HepG2 (cell line): ENCODE data around the gene NT5C. TPM values are rescaled to one million over a fixed set of nuclear protein-coding genes. Genes with fewer than 3 reads are reported as not detected.

Experiments
- CC2D1A ChIP-seq: sonication (generic); formaldehyde crosslinking; IDR thresholded peaks from 2 replicates; pipeline ENCODE4 v1.8.1; 2023; ENCODE audit warnings: mild to moderate bottlenecking, missing genetic modification reagents
- KIAA2018 ChIP-seq: sonication (generic); formaldehyde crosslinking; IDR thresholded peaks from 2 replicates; pipeline ENCODE4 v1.5.0; 2020; ENCODE audit warnings: mild to moderate bottlenecking, missing genetic modification reagents, borderline replicate concordance
- POLR2A ChIP-seq, 2 experiments: IDR thresholded peaks; 2 replicates each; pipeline ENCODE4 v1.6.1; 2011; ENCODE audit warnings: low read depth in 2 of 2, low read length in 2 of 2, mild to moderate bottlenecking in 1 of 2, moderate library complexity in 1 of 2; ENCODE audit not compliant: insufficient read depth in 1 of 2
- POLR2AphosphoS5 ChIP-seq: IDR thresholded peaks from 2 replicates; pipeline ENCODE4 v1.6.1; 2012; ENCODE audit warnings: low read depth, low read length
- RBM39 ChIP-seq: fragments of 200-400 bp; formaldehyde crosslinking; IDR thresholded peaks from one replicate; pipeline ENCODE4 v1.6.1; 2018; ENCODE audit warnings: antibody characterized with exemption, mild to moderate bottlenecking, low read depth, low read length; ENCODE audit not compliant: poor library complexity, severe bottlenecking
- SRY ChIP-seq: sonication (generic); formaldehyde crosslinking; IDR thresholded peaks from 2 replicates; pipeline ENCODE4 v1.8.0; 2022; ENCODE audit warnings: mild to moderate bottlenecking, missing genetic modification reagents
- ZNF205 ChIP-seq: IDR thresholded peaks from 2 replicates; pipeline ENCODE4 v1.6.1; 2018; ENCODE audit warnings: missing biosample characterization, missing genetic modification reagents
- ZNF776 ChIP-seq: sonication (generic); formaldehyde crosslinking; IDR thresholded peaks from 2 replicates; pipeline ENCODE4 v1.4.0; 2020; ENCODE audit warnings: mild to moderate bottlenecking, missing genetic modification reagents
- ZSCAN25 ChIP-seq: sonication (generic); formaldehyde crosslinking; IDR thresholded peaks from 2 replicates; pipeline ENCODE4 v1.8.0; 2022; ENCODE audit warnings: mild to moderate bottlenecking, missing genetic modification reagents
- polyA plus RNA-seq, 8 experiments: library from polyadenylated mRNA; depleted of rRNA in 3 of 8; stranded (reverse) in 7 of 8; unstranded in 1 of 8; fragments of >200 nt; fragmentation: Illumina TruSeq in 4 of 8; extraction: Trizol in 4 of 8; gene quantifications; 2 replicates each; pipeline versions ENCODE4 v1.2.1 to v1.2.3, GENCODE V29; 2011 to 2016; ENCODE audit warnings: low read depth in 4 of 8, missing spikeins in 1 of 8, mixed read lengths in 1 of 8; ENCODE audit not compliant: insufficient read depth in 1 of 8
- total RNA-seq, 5 experiments: library from RNA; depleted of rRNA; stranded (reverse); fragments of >200 nt; fragmentation: Illumina TruSeq; extraction: Trizol; gene quantifications; 2 replicates each; pipeline ENCODE4 v1.2.3, GENCODE V29; 2016; ENCODE audit warnings: low read depth in 1 of 5
- TF ChIP-seq, protein P1 (sequence below): sonication (generic); formaldehyde crosslinking; IDR thresholded peaks from 2 replicates; pipeline ENCODE4 v1.9.0; 2022; ENCODE audit warnings: missing genetic modification reagents, mild to moderate bottlenecking, borderline replicate concordance
- TF ChIP-seq, protein P2 (sequence below): sonication (generic); formaldehyde crosslinking; IDR thresholded peaks from 2 replicates; pipeline ENCODE4 v1.5.0; 2020; ENCODE audit warnings: missing genetic modification reagents
- TF ChIP-seq, protein P3 (sequence below): sonication (generic); formaldehyde crosslinking; IDR thresholded peaks from 2 replicates; pipeline ENCODE4 v1.4.0; 2020; ENCODE audit warnings: mild to moderate bottlenecking, missing genetic modification reagents
- TF ChIP-seq, protein P4 (sequence below): sonication (generic); formaldehyde crosslinking; IDR thresholded peaks from 2 replicates; pipeline ENCODE4 v1.4.0; 2020; ENCODE audit warnings: missing genetic modification reagents

The NT5C gene
- total and polyA plus RNA-seq, 2 of the 13 experiments (the other 11 are each of a cell fraction or from before 2014, with no cell fraction given), result 42.8 to 48.6 TPM

- no peak for TF ChIP-seq CC2D1A (CRISPR knock-in tag)
- TF ChIP-seq, protein P1, sequence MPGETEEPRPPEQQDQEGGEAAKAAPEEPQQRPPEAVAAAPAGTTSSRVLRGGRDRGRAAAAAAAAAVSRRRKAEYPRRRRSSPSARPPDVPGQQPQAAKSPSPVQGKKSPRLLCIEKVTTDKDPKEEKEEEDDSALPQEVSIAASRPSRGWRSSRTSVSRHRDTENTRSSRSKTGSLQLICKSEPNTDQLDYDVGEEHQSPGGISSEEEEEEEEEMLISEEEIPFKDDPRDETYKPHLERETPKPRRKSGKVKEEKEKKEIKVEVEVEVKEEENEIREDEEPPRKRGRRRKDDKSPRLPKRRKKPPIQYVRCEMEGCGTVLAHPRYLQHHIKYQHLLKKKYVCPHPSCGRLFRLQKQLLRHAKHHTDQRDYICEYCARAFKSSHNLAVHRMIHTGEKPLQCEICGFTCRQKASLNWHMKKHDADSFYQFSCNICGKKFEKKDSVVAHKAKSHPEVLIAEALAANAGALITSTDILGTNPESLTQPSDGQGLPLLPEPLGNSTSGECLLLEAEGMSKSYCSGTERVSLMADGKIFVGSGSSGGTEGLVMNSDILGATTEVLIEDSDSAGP (CRISPR knock-in tag), result peak; percentile 27; the same call in 1 of the 2 replicates
- TF ChIP-seq KIAA2018 (CRISPR knock-in tag), result no peak
- TF ChIP-seq, protein P2, sequence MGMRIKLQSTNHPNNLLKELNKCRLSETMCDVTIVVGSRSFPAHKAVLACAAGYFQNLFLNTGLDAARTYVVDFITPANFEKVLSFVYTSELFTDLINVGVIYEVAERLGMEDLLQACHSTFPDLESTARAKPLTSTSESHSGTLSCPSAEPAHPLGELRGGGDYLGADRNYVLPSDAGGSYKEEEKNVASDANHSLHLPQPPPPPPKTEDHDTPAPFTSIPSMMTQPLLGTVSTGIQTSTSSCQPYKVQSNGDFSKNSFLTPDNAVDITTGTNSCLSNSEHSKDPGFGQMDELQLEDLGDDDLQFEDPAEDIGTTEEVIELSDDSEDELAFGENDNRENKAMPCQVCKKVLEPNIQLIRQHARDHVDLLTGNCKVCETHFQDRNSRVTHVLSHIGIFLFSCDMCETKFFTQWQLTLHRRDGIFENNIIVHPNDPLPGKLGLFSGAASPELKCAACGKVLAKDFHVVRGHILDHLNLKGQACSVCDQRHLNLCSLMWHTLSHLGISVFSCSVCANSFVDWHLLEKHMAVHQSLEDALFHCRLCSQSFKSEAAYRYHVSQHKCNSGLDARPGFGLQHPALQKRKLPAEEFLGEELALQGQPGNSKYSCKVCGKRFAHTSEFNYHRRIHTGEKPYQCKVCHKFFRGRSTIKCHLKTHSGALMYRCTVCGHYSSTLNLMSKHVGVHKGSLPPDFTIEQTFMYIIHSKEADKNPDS, result no peak
- TF ChIP-seq, protein P3, sequence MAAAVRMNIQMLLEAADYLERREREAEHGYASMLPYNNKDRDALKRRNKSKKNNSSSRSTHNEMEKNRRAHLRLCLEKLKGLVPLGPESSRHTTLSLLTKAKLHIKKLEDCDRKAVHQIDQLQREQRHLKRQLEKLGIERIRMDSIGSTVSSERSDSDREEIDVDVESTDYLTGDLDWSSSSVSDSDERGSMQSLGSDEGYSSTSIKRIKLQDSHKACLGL (CRISPR knock-in tag), result peak; percentile 25; the same call in 1 of the 2 replicates
- TF ChIP-seq, protein P4, sequence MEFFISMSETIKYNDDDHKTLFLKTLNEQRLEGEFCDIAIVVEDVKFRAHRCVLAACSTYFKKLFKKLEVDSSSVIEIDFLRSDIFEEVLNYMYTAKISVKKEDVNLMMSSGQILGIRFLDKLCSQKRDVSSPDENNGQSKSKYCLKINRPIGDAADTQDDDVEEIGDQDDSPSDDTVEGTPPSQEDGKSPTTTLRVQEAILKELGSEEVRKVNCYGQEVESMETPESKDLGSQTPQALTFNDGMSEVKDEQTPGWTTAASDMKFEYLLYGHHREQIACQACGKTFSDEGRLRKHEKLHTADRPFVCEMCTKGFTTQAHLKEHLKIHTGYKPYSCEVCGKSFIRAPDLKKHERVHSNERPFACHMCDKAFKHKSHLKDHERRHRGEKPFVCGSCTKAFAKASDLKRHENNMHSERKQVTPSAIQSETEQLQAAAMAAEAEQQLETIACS (CRISPR knock-in tag), result 0 out of 2 replicates have a peak, but pooled peaks have one; percentile 11
- TF ChIP-seq ZNF776 (CRISPR knock-in tag), result 0 out of 2 replicates have a peak, but pooled peaks have one; percentile 36
- TF ChIP-seq RBM39, result peak; percentile 4
- no peak for TF ChIP-seq ZNF205 (CRISPR knock-in tag)
- 0 out of 2 replicates have a peak, but pooled peaks have one; percentile 27 for TF ChIP-seq SRY (CRISPR knock-in tag)
- TF ChIP-seq ZSCAN25 (CRISPR knock-in tag), result no peak
- TF ChIP-seq POLR2AphosphoS5, result peak; percentile 31; the same call in 1 of the 2 replicates
- TF ChIP-seq POLR2A (IDR thresholded peaks at IDR 0.05; ENCODE audit: insufficient read depth in 1 of 2, low read depth in 2 of 2, low read length in 2 of 2), result peak in 1 of 2 experiments; percentile 32; a peak in 2 of 4 replicates
Observed at GRCh38 chr17:75128694-75129505, 2.6 kb downstream of the NT5C start (continued).
